Thymus (tissue), 11 donors: Measurements from ENCODE around the gene PDE4B. TPM values are rescaled to one million over a fixed set of nuclear protein-coding genes. Genes with fewer than 3 reads are reported as not detected.

ENCODE experiments used
- DNase-seq, 9 donors: peaks; one replicate each; pipeline ENCODE4 v3.0.0-alpha.2; 2013; ENCODE audit warnings: low spot score in 9 of 9, low read depth in 6 of 9, missing footprints in 1 of 9
- H3K27ac ChIP-seq, 2 donors: one replicate each; pipeline ENCODE4 v1.5.1; 2013; ENCODE audit warnings: control low read depth in 1 of 2, low read depth in 1 of 2, low read length in 1 of 2, mild to moderate bottlenecking in 1 of 2, moderate library complexity in 1 of 2
- H3K27me3 ChIP-seq, 2 donors: one replicate each; pipeline ENCODE4 v1.5.1; 2013; ENCODE audit warnings: low read length in 1 of 2; ENCODE audit not compliant: control insufficient read depth in 2 of 2, insufficient read depth in 1 of 2
- H3K36me3 ChIP-seq, 2 donors: one replicate each; pipeline ENCODE4 v1.5.1; 2013; ENCODE audit warnings: low read length in 1 of 2, mild to moderate bottlenecking in 1 of 2, moderate library complexity in 1 of 2; ENCODE audit not compliant: control insufficient read depth in 2 of 2, insufficient read depth in 2 of 2
- H3K4me1 ChIP-seq, 2 donors: one replicate each; pipeline ENCODE4 v1.5.1; 2013; ENCODE audit warnings: low read length in 2 of 2; ENCODE audit not compliant: control insufficient read depth in 2 of 2, insufficient read depth in 2 of 2
- H3K4me3 ChIP-seq, 2 donors: one replicate each; pipeline ENCODE4 v1.5.1; 2013; ENCODE audit warnings: low read length in 2 of 2, control low read depth in 1 of 2, mild to moderate bottlenecking in 1 of 2
- H3K9me3 ChIP-seq, 2 donors: one replicate each; pipeline ENCODE4 v1.5.1; 2013; ENCODE audit warnings: low read length in 1 of 2, mild to moderate bottlenecking in 1 of 2; ENCODE audit not compliant: control insufficient read depth in 2 of 2, insufficient read depth in 1 of 2
- WGBS: extraction: QIAGEN DNeasy Blood & Tissue Kit; methylation state at CpG from one replicate; pipeline ENCODE4 v1.1.7; 2013; 5-methylcytosine and 5-hydroxymethylcytosine counted together
- polyA plus RNA-seq: library from polyadenylated mRNA; stranded (reverse); fragments of 200-250 nt; gene quantifications from one replicate; pipeline ENCODE4 v1.2.3, GENCODE V29; 2013
- total RNA-seq: library from RNA; stranded (reverse); fragments of 120-200 nt; gene quantifications from one replicate; pipeline ENCODE4 v1.2.4, GENCODE V29; 2013
- donor health status: healthy.

The PDE4B gene
- total and polyA plus RNA-seq, 2 donors = 9.9 to 10.9 TPM

GRCh38 chr1:65795311-65795710, 2.6 kb downstream of the PDE4B start:
- peaks cover 27 to 40% of the 10 kb centered on the region in 2 donors for H3K27me3 ChIP-seq
- DNase-seq = no peak
- peaks cover 0 to 3% of the 10 kb centered on the region in 2 donors for H3K9me3 ChIP-seq
- H3K27ac ChIP-seq = no peak overlapping the region
- H3K36me3 ChIP-seq = no peaks in the 10 kb centered on the region
- 88% methylated on average over 2 of the region's 2 CpGs for WGBS
- H3K4me3 ChIP-seq = no peak overlapping the region
- peaks cover 0 to 3% of the 10 kb centered on the region in 2 donors for H3K4me1 ChIP-seq

GRCh38 chr1:65799601-65800000, 6.9 kb downstream of the PDE4B start:
- H3K27ac ChIP-seq = no peak overlapping the region
- WGBS = 98% methylated on average over 1 of the region's 1 CpG
- no peaks in the 10 kb centered on the region for H3K9me3 ChIP-seq
- H3K4me1 ChIP-seq = no peaks in the 10 kb centered on the region
- H3K4me3 ChIP-seq = no peak overlapping the region
- peaks cover 0 to 3% of the 10 kb centered on the region in 2 donors for H3K27me3 ChIP-seq
- DNase-seq = no peak
- H3K36me3 ChIP-seq = no peaks in the 10 kb centered on the region

- WGBS = 84% methylated on average over 1 of the region's 1 CpG
- H3K27me3 ChIP-seq = no peaks in the 10 kb centered on the region
Measured at GRCh38 chr1:65804584-65804983, 11.9 kb downstream of the PDE4B start.

GRCh38 chr1:65812065-65812464, 19.4 kb downstream of the PDE4B start:
- WGBS = 11% methylated on average over 1 of the region's 1 CpG
- H3K4me1 ChIP-seq = no peaks in the 10 kb centered on the region
- H3K27me3 ChIP-seq = no peaks in the 10 kb centered on the region
- H3K9me3 ChIP-seq = no peaks in the 10 kb centered on the region
- no peak overlapping the region for H3K27ac ChIP-seq
- no peak overlapping the region for H3K4me3 ChIP-seq
- peak in 5 of 9 donors; percentile 6 to 48 (median 13) for DNase-seq
- no peaks in the 10 kb centered on the region for H3K36me3 ChIP-seq

More at GRCh38 chr1:65804584-65804983, 11.9 kb downstream of the PDE4B start:
- no peak for DNase-seq
- no peaks in the 10 kb centered on the region for H3K36me3 ChIP-seq
- no peaks in the 10 kb centered on the region for H3K9me3 ChIP-seq
- H3K4me3 ChIP-seq = no peak overlapping the region
- no peak overlapping the region for H3K27ac ChIP-seq
- H3K4me1 ChIP-seq = no peaks in the 10 kb centered on the region

- Histone ChIP-seq H3K9me3 (no peaks in the 10 kb centered on the region), H3K4me3 (no peak overlapping the region), H3K4me1 (no peaks in the 10 kb centered on the region), H3K27ac (no peak overlapping the region), H3K36me3 (no peaks in the 10 kb centered on the region), H3K27me3 (no peaks in the 10 kb centered on the region)
- 89% methylated on average over 3 of the region's 3 CpGs for WGBS
- DNase-seq = no peak
Measured at GRCh38 chr1:65813956-65814355, 21.3 kb downstream of the PDE4B start.

- no peak overlapping the region for H3K4me3 ChIP-seq
- H3K27ac ChIP-seq = no peak overlapping the region
- H3K9me3 ChIP-seq = no peaks in the 10 kb centered on the region
- H3K36me3 ChIP-seq = no peaks in the 10 kb centered on the region
- DNase-seq = no peak
- no peaks in the 10 kb centered on the region for H3K27me3 ChIP-seq
- WGBS = over 99% methylated on average over 3 of the region's 3 CpGs
- H3K4me1 ChIP-seq = no peaks in the 10 kb centered on the region
Measured at GRCh38 chr1:65814752-65815151, 22.1 kb downstream of the PDE4B start.

GRCh38 chr1:65817891-65818290, 25.2 kb downstream of the PDE4B start:
- Histone ChIP-seq H3K9me3 (no peaks in the 10 kb centered on the region), H3K4me1 (no peaks in the 10 kb centered on the region), H3K27me3 (no peaks in the 10 kb centered on the region), H3K27ac (no peak overlapping the region), H3K4me3 (no peak overlapping the region), H3K36me3 (no peaks in the 10 kb centered on the region)
- no peak for DNase-seq

- H3K27ac ChIP-seq = no peak overlapping the region
- H3K4me3 ChIP-seq = no peak overlapping the region
- 91% methylated on average over 1 of the region's 1 CpG for WGBS
- DNase-seq = no peak
- H3K9me3 ChIP-seq = no peaks in the 10 kb centered on the region
- no peaks in the 10 kb centered on the region for H3K27me3 ChIP-seq
- H3K4me1 ChIP-seq = no peaks in the 10 kb centered on the region
- H3K36me3 ChIP-seq = no peaks in the 10 kb centered on the region
Measured at GRCh38 chr1:65818966-65819365, 26.3 kb downstream of the PDE4B start.

GRCh38 chr1:65820983-65821382, 28.3 kb downstream of the PDE4B start:
- Histone ChIP-seq H3K36me3 (no peaks in the 10 kb centered on the region), H3K9me3 (no peaks in the 10 kb centered on the region), H3K27ac (no peak overlapping the region), H3K4me3 (no peak overlapping the region), H3K4me1 (no peaks in the 10 kb centered on the region), H3K27me3 (no peaks in the 10 kb centered on the region)
- 96% methylated on average over 1 of the region's 1 CpG for WGBS
- no peak for DNase-seq

GRCh38 chr1:65821386-65821785, 28.7 kb downstream of the PDE4B start:
- Histone ChIP-seq H3K4me3 (no peak overlapping the region), H3K36me3 (no peaks in the 10 kb centered on the region), H3K9me3 (no peaks in the 10 kb centered on the region), H3K27me3 (no peaks in the 10 kb centered on the region), H3K27ac (no peak overlapping the region), H3K4me1 (no peaks in the 10 kb centered on the region)
- DNase-seq = no peak
